ENCODE results near the gene L3MBTL4.

The L3MBTL4 gene

GRCh38 chr18:6069539-6069938 lies 345.2 kb downstream of the L3MBTL4 start:
- Histone ChIP-seq H3K4me3 (ENCODE audit: low read depth in 1 of 2, low read length in 2 of 2) (no peak overlapping the region), H3K9me3 (ENCODE audit: control insufficient read depth in 1 of 2, low read length in 2 of 2) (no peaks in the 10 kb centered on the region), H3K27me3 (ENCODE audit: control insufficient read depth in 1 of 2, insufficient read depth in 2 of 2, low read length in 2 of 2) (no peaks in the 10 kb centered on the region), H3K36me3 (ENCODE audit: control insufficient read depth in 1 of 2, insufficient read depth in 2 of 2, low read length in 2 of 2) (no peaks in the 10 kb centered on the region), H3K27ac (ENCODE audit: low read depth, low read length) (no peak overlapping the region), H3K9ac (ENCODE audit: low read depth in 1 of 2, low read length in 2 of 2) (no peak overlapping the region), H3K4me1 (ENCODE audit: control insufficient read depth in 1 of 2, insufficient read depth in 2 of 2, low read length in 2 of 2) (no peaks in the 10 kb centered on the region)

- H3K4me3 ChIP-seq (ENCODE audit: low read depth in 1 of 2, low read length in 2 of 2): no peak overlapping the region
- H3K9ac ChIP-seq (ENCODE audit: low read depth in 1 of 2, low read length in 2 of 2): no peak overlapping the region
- H3K36me3 ChIP-seq (ENCODE audit: control insufficient read depth in 1 of 2, insufficient read depth in 2 of 2, low read length in 2 of 2): no peaks in the 10 kb centered on the region
- no peaks in the 10 kb centered on the region for H3K27me3 ChIP-seq (ENCODE audit: control insufficient read depth in 1 of 2, insufficient read depth in 2 of 2, low read length in 2 of 2)
- no peaks in the 10 kb centered on the region for H3K4me1 ChIP-seq (ENCODE audit: control insufficient read depth in 1 of 2, insufficient read depth in 2 of 2, low read length in 2 of 2)
- no peak overlapping the region for H3K27ac ChIP-seq (ENCODE audit: low read depth, low read length)
- no peaks in the 10 kb centered on the region for H3K9me3 ChIP-seq (ENCODE audit: control insufficient read depth in 1 of 2, low read length in 2 of 2)
Measured at GRCh38 chr18:6069103-6069502, 345.6 kb downstream of the L3MBTL4 start.

- H3K9ac ChIP-seq (ENCODE audit: low read depth in 1 of 2, low read length in 2 of 2): no peak overlapping the region
- no peak overlapping the region for H3K27ac ChIP-seq (ENCODE audit: low read depth, low read length)
- H3K4me1 ChIP-seq (ENCODE audit: control insufficient read depth in 1 of 2, insufficient read depth in 2 of 2, low read length in 2 of 2): no peaks in the 10 kb centered on the region
- no peaks in the 10 kb centered on the region for H3K27me3 ChIP-seq (ENCODE audit: control insufficient read depth in 1 of 2, insufficient read depth in 2 of 2, low read length in 2 of 2)
- no peak overlapping the region for H3K4me3 ChIP-seq (ENCODE audit: low read depth in 1 of 2, low read length in 2 of 2)
- H3K36me3 ChIP-seq (ENCODE audit: control insufficient read depth in 1 of 2, insufficient read depth in 2 of 2, low read length in 2 of 2): no peaks in the 10 kb centered on the region
- no peaks in the 10 kb centered on the region for H3K9me3 ChIP-seq (ENCODE audit: control insufficient read depth in 1 of 2, low read length in 2 of 2)
Measured at GRCh38 chr18:6060149-6060548, 354.6 kb downstream of the L3MBTL4 start.

- no peaks in the 10 kb centered on the region for H3K9me3 ChIP-seq (ENCODE audit: control insufficient read depth in 1 of 2, low read length in 2 of 2)
- no peaks in the 10 kb centered on the region for H3K36me3 ChIP-seq (ENCODE audit: control insufficient read depth in 1 of 2, insufficient read depth in 2 of 2, low read length in 2 of 2)
- no peaks in the 10 kb centered on the region for H3K27me3 ChIP-seq (ENCODE audit: control insufficient read depth in 1 of 2, insufficient read depth in 2 of 2, low read length in 2 of 2)
- H3K4me3 ChIP-seq (ENCODE audit: low read depth in 1 of 2, low read length in 2 of 2): no peak overlapping the region
- H3K4me1 ChIP-seq (ENCODE audit: control insufficient read depth in 1 of 2, insufficient read depth in 2 of 2, low read length in 2 of 2): no peaks in the 10 kb centered on the region
- no peak overlapping the region for H3K27ac ChIP-seq (ENCODE audit: low read depth, low read length)
- no peak overlapping the region for H3K9ac ChIP-seq (ENCODE audit: low read depth in 1 of 2, low read length in 2 of 2)
Measured at GRCh38 chr18:6059551-6059950, 355.2 kb downstream of the L3MBTL4 start.

- Histone ChIP-seq H3K27ac (ENCODE audit: low read depth, low read length) (no peak overlapping the region), H3K4me3 (ENCODE audit: low read depth in 1 of 2, low read length in 2 of 2) (no peak overlapping the region), H3K9me3 (ENCODE audit: control insufficient read depth in 1 of 2, low read length in 2 of 2) (no peaks in the 10 kb centered on the region), H3K4me1 (ENCODE audit: control insufficient read depth in 1 of 2, insufficient read depth in 2 of 2, low read length in 2 of 2) (no peaks in the 10 kb centered on the region), H3K36me3 (ENCODE audit: control insufficient read depth in 1 of 2, insufficient read depth in 2 of 2, low read length in 2 of 2) (no peaks in the 10 kb centered on the region), H3K27me3 (ENCODE audit: control insufficient read depth in 1 of 2, insufficient read depth in 2 of 2, low read length in 2 of 2) (no peaks in the 10 kb centered on the region), H3K9ac (ENCODE audit: low read depth in 1 of 2, low read length in 2 of 2) (no peak overlapping the region)
Measured at GRCh38 chr18:6058941-6059340, 355.8 kb downstream of the L3MBTL4 start.

GRCh38 chr18:6057604-6058003 lies 357.1 kb downstream of the L3MBTL4 start:
- no peaks in the 10 kb centered on the region for H3K36me3 ChIP-seq (ENCODE audit: control insufficient read depth in 1 of 2, insufficient read depth in 2 of 2, low read length in 2 of 2)
- no peak overlapping the region for H3K9ac ChIP-seq (ENCODE audit: low read depth in 1 of 2, low read length in 2 of 2)
- H3K9me3 ChIP-seq (ENCODE audit: control insufficient read depth in 1 of 2, low read length in 2 of 2): no peaks in the 10 kb centered on the region
- H3K27ac ChIP-seq (ENCODE audit: low read depth, low read length): no peak overlapping the region
- no peaks in the 10 kb centered on the region for H3K4me1 ChIP-seq (ENCODE audit: control insufficient read depth in 1 of 2, insufficient read depth in 2 of 2, low read length in 2 of 2)
- H3K27me3 ChIP-seq (ENCODE audit: control insufficient read depth in 1 of 2, insufficient read depth in 2 of 2, low read length in 2 of 2): no peaks in the 10 kb centered on the region
- no peak overlapping the region for H3K4me3 ChIP-seq (ENCODE audit: low read depth in 1 of 2, low read length in 2 of 2)

GRCh38 chr18:6056171-6056910 lies 358.4 kb downstream of the L3MBTL4 start:
- Histone ChIP-seq H3K4me3 (ENCODE audit: low read depth in 1 of 2, low read length in 2 of 2) (no peak overlapping the region), H3K27ac (ENCODE audit: low read depth, low read length) (no peak overlapping the region), H3K9ac (ENCODE audit: low read depth in 1 of 2, low read length in 2 of 2) (no peak overlapping the region), H3K27me3 (ENCODE audit: control insufficient read depth in 1 of 2, insufficient read depth in 2 of 2, low read length in 2 of 2) (no peaks in the 10 kb centered on the region), H3K4me1 (ENCODE audit: control insufficient read depth in 1 of 2, insufficient read depth in 2 of 2, low read length in 2 of 2) (no peaks in the 10 kb centered on the region), H3K36me3 (ENCODE audit: control insufficient read depth in 1 of 2, insufficient read depth in 2 of 2, low read length in 2 of 2) (no peaks in the 10 kb centered on the region), H3K9me3 (ENCODE audit: control insufficient read depth in 1 of 2, low read length in 2 of 2) (no peaks in the 10 kb centered on the region)

GRCh38 chr18:6055711-6056110 lies 359.0 kb downstream of the L3MBTL4 start:
- Histone ChIP-seq H3K9ac (ENCODE audit: low read depth in 1 of 2, low read length in 2 of 2) (no peak overlapping the region), H3K27me3 (ENCODE audit: control insufficient read depth in 1 of 2, insufficient read depth in 2 of 2, low read length in 2 of 2) (no peaks in the 10 kb centered on the region), H3K4me1 (ENCODE audit: control insufficient read depth in 1 of 2, insufficient read depth in 2 of 2, low read length in 2 of 2) (no peaks in the 10 kb centered on the region), H3K4me3 (ENCODE audit: low read depth in 1 of 2, low read length in 2 of 2) (no peak overlapping the region), H3K9me3 (ENCODE audit: control insufficient read depth in 1 of 2, low read length in 2 of 2) (no peaks in the 10 kb centered on the region), H3K36me3 (ENCODE audit: control insufficient read depth in 1 of 2, insufficient read depth in 2 of 2, low read length in 2 of 2) (no peaks in the 10 kb centered on the region), H3K27ac (ENCODE audit: low read depth, low read length) (no peak overlapping the region)

- Histone ChIP-seq H3K9ac (ENCODE audit: low read depth in 1 of 2, low read length in 2 of 2) (no peak overlapping the region), H3K27ac (ENCODE audit: low read depth, low read length) (no peak overlapping the region), H3K9me3 (ENCODE audit: control insufficient read depth in 1 of 2, low read length in 2 of 2) (peaks cover 0 to 3% of the 10 kb centered on the region in 2 donors), H3K27me3 (ENCODE audit: control insufficient read depth in 1 of 2, insufficient read depth in 2 of 2, low read length in 2 of 2) (no peaks in the 10 kb centered on the region), H3K36me3 (ENCODE audit: control insufficient read depth in 1 of 2, insufficient read depth in 2 of 2, low read length in 2 of 2) (no peaks in the 10 kb centered on the region), H3K4me3 (ENCODE audit: low read depth in 1 of 2, low read length in 2 of 2) (no peak overlapping the region), H3K4me1 (ENCODE audit: control insufficient read depth in 1 of 2, insufficient read depth in 2 of 2, low read length in 2 of 2) (no peaks in the 10 kb centered on the region)
Measured at GRCh38 chr18:6054256-6054842, 360.4 kb downstream of the L3MBTL4 start.

- Histone ChIP-seq H3K9me3 (ENCODE audit: control insufficient read depth in 1 of 2, low read length in 2 of 2) (peaks cover 0 to 3% of the 10 kb centered on the region in 2 donors), H3K4me1 (ENCODE audit: control insufficient read depth in 1 of 2, insufficient read depth in 2 of 2, low read length in 2 of 2) (no peaks in the 10 kb centered on the region), H3K4me3 (ENCODE audit: low read depth in 1 of 2, low read length in 2 of 2) (no peak overlapping the region), H3K36me3 (ENCODE audit: control insufficient read depth in 1 of 2, insufficient read depth in 2 of 2, low read length in 2 of 2) (no peaks in the 10 kb centered on the region), H3K27ac (ENCODE audit: low read depth, low read length) (no peak overlapping the region), H3K27me3 (ENCODE audit: control insufficient read depth in 1 of 2, insufficient read depth in 2 of 2, low read length in 2 of 2) (no peaks in the 10 kb centered on the region), H3K9ac (ENCODE audit: low read depth in 1 of 2, low read length in 2 of 2) (no peak overlapping the region)
Measured at GRCh38 chr18:6052449-6052913, 362.2 kb downstream of the L3MBTL4 start.

All from duodenal mucosa (tissue), 2 donors.